Fibroblast of lung (primary cell): ENCODE measurements around the gene ADA.

ENCODE experiments used
- CTCF ChIP-seq, 2 donors: IDR thresholded peaks in 1 of 2; conservative IDR thresholded peaks in 1 of 2; 1 replicate in 1 of 2; 2 replicates in 1 of 2; pipeline ENCODE4 v1.5.1; 2011 to 2012; ENCODE audit warnings: low read length in 2 of 2, control low read depth in 1 of 2, inconsistent platforms in 1 of 2, low read depth in 1 of 2, mild to moderate bottlenecking in 1 of 2
- EZH2 ChIP-seq: IDR thresholded peaks from 2 replicates; pipeline ENCODE4 v1.5.1; 2012; ENCODE audit warnings: low read length, control low read depth, mild to moderate bottlenecking; ENCODE audit errors: missing control alignments

DNA sequence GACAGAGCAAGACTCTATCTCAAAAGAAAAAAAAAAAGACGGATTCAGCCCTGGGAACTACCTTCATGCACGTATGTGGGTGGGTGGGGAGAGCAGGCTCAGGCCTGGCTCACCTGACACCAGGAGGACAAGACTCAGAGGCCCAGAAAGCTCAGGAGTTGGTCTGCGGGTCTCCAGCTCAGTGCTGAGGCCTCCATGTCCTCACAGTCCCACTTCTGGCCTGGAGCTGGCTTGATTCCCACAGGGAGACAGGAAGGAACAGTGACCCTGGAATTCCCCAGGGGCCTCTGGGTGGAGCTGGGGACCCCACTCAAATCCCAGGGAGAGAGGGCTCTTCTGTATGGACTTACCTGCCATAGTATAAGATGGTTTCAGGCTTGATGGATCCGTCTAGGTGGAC is 15.6 kb downstream of the ADA start:
- TF ChIP-seq CTCF (conservative IDR thresholded peaks at IDR 0.05 in 1 of 2, IDR thresholded peaks at IDR 0.05 in 1 of 2; ENCODE audit: low read depth in 1 of 2, low read length in 2 of 2) = no peak
- TF ChIP-seq EZH2 = no peak
